ENCODE measurements around the gene EFNA5.
A peak's percentile ranks its signal among the peaks of the same experiment; 100 is the strongest.
"Not testable (repeated sequence)": the region's sequence is repeated elsewhere in the genome, so short reads cannot be mapped to it uniquely, and the experiment has no call there.

EFNA5 gene

DNA sequence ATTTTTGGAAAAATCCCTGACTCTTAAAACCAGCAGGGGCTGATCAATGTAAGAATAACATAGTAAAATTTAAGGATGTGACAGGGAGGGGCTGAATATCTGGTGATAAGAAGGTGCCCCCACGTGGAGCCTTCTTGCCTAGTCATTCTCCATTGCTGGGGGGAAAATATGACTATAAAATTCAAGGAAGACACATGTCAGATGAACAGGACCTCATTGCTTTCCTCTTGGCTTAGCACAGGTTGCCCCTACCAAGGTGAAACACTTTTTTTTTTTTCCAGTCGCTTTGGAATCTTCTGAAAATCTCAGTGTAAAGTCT, 310.9 kb downstream of the EFNA5 start:
- DNase-seq (ENCODE audit: insufficient read length, low spot score) (no peak), FAIRE-seq (no peak)

DNA sequence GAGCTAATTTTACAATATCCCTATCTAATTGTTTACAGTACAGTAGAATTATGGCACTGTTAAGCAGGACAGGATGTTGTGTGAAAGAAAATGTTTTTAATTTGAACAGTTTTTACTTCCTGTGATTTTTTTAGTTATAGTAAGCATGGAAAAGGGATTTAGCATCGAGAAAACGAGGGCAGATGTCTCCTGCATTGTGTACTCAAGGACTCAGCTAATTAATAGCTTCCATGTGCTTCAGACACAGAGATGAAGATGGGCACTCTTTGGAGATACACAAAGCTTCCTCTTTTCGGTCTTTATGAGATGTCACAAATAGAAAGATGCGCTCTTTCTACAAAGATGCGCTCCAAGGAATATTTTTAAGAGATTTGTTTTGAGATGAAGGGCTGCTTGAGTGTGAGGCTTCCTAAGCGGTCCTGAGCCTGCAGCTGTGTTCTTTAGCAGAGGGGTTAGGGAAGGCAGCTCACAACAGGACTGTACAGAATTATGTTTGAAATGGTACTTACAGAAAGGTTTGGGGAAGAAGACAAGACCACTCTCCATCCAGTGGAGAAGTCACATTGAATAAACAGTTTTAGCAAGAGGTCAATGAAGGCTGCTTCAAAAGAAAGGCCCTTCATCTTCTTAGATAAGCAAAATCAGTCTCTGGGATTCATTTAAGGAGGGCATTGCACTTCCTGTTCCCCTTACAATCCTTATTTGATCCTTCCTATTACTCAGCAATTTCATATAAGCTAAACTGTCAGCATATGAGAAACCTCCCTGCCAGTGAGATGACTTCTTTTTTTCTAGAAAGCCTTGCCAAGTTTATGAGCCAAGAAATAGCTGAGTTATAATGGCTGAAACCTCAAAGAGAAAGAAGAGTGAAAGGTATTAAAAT, 311.5 kb downstream of the EFNA5 start:
- no peak for FAIRE-seq

DNA sequence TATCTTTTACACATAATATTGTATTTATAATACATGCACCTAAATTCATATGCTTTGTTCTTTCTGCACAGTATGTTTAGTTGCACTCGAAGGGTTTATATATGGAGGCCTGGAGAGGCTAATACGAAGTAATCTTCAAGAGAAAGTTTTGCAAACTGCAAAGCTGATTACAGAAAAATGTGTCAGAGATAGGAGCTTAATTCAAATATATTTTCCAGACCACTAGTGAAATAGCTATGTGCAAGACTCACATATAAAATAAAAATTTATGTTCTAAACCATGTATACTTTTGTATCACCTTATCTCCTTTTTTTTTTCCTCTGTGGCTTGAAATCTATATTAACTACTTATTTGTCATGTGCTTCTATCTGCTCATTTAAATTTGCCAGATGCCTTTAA, 313.8 kb downstream of the EFNA5 start:
- no peak for FAIRE-seq
- DNase-seq (ENCODE audit: insufficient read length, low spot score): no peak

More for the DNA sequence above, 311.5 kb downstream of the EFNA5 start:
- DNase-seq (ENCODE audit: insufficient read length, low spot score): no peak

DNA sequence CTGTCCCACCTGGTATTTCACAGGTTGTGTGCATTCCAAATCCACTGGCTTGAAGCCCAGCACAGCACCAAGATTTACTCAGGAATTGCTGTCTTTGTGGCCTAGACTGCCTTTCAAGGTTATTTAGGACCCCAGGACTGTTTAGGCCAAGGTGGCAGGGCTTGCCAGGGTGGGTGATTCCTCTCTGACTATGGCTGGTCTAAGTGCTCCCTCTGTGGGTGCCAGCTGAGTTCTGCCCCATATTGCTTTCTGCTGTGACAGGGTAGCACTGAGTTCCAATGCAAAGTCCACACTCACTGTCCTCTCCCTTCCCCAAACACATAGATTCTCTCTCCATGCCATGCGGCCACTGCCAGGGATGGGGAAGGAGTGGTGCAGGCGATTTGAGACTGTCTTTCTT, 318.2 kb downstream of the EFNA5 start:
- FAIRE-seq: no peak
- DNase-seq (ENCODE audit: insufficient read length, low spot score): no peak

DNA sequence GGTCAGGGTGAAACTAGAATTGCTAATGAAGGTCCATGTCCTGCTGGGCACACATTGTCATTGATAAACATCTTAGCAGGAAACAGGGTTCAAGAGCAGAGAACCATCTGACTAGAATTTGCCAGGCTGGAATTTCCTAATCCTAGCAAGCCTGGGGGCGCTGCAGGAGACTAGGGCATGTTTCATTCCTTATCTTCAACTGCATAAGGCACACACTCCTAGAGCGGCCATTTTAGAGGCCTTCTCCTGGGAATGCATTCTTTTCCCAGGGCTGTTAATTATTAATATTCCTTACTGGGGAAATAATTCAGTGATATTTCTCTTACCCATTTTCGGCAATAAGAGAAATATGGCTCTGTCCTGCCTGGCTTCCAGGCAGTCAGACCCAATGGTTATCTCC, 324.2 kb downstream of the EFNA5 start:
- DNase-seq (ENCODE audit: insufficient read length, low spot score); FAIRE-seq: not testable (repeated sequence)

DNA sequence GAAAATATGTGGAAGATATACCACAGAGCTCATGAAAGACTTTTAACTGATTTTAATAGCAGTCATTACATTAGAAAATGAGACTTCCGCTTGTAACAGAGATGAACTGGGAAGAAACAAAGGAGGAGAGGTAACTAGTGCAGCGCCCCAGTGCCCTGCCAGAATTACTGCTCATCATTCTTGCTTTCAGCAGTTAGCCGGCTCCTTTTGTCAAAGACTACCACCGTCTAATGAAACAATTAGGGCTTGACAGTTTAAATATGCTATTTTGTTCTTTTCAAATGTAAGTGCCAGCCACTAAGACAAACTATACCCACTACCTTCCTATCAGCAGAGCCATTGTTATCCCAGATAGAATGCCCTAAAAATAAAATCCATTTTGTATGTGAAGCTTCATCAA, 328.4 kb downstream of the EFNA5 start:
- FAIRE-seq: no peak
- no peak for DNase-seq (ENCODE audit: insufficient read length, low spot score)

DNA sequence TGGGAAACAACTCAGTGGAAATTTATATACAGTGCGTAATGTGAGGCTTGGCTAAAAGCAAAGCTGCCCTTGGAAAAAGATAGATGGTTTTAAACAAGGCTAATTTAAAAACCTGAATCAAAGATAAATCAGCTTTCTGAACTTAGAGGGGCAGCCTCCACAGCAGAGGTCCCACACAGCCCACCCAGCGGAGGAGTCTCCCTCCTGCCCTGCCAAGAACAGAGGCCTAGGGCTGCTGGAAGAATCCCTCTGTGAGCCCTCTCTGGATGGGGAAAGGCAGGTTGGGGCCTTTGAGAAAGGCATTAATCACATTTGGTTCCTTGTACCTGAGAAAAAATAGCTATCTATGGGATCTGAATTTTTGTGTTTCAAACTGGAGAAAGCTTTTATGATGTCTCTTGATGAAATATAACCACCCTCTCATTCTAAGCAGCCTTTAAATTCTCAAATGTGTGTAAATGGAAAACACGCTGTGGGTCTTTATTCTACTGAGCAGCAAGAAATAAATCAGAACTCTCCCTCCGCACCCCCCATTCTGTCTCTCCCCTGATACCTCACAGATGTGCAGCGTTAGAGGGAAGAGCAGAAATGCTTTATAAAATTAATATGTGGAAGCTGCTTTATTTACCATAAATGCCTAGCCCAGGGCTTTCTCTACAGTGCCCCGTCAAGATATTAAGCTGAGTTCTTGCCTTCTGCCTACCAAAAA, 329.2 kb downstream of the EFNA5 start:
- DNase-seq (ENCODE audit: insufficient read length, low spot score): no peak

DNA sequence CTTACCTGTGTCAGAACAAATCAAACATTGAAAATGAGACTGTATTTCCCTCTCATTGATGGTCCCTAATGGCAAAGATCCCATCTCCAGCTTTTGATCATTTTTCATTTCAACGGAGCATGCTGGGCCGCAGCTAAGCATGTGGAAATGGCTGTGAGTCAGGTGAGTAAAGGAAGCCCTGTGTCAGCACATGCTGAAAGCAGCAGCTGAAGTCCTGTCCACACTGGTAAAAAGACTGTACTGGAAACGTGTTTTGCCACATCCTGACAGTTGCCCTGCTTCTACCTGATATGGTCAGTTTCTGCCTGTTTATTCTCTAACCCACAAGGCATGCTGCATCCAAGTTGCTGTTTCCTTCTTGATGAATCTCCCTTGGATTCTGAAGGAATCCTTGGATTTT, 330.1 kb downstream of the EFNA5 start:
- DNase-seq (ENCODE audit: insufficient read length, low spot score) (no peak), FAIRE-seq (no peak)

More for the DNA sequence above, 329.2 kb downstream of the EFNA5 start:
- FAIRE-seq: no peak

DNA sequence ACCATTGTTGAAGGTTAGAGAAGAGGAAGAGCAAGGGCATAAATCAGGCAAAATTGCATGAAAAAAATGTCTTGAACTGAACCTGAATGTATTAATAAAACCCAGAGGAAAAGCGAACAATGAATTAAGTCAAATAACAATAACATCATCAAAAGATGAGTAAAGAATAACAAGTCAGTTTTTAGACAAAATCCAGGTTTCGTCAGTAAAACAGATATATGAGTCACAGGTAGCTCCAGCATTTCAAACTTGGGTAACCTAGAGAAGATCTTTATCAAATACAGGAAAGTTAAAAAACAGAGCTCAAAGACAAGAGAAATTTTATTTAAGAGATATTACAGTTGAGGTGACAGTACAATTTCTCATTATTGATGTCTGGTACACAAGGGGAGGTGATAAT, 332.4 kb downstream of the EFNA5 start:
- FAIRE-seq (peak; percentile 68), DNase-seq (ENCODE audit: insufficient read length, low spot score) (no peak)

DNA sequence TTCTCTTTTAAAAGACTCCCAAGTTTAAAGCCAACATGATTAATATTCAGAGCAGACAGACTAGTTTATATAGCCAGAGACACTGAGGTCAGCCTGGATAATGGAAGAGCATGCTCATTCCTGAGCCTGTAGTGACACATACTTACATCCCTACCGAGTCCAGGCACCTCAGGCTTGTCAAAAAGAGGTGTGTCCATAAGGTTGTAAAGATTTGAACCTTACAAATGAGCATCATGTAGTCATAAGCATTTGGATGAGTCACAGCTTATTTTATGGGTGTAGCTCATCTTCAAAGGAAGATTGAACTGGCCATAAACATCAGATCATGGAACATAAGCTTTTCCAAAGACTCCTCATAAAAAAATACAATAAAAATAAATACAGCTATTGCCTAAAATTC, 333.5 kb downstream of the EFNA5 start:
- FAIRE-seq (peak; percentile 8), DNase-seq (ENCODE audit: insufficient read length, low spot score) (no peak)

DNA sequence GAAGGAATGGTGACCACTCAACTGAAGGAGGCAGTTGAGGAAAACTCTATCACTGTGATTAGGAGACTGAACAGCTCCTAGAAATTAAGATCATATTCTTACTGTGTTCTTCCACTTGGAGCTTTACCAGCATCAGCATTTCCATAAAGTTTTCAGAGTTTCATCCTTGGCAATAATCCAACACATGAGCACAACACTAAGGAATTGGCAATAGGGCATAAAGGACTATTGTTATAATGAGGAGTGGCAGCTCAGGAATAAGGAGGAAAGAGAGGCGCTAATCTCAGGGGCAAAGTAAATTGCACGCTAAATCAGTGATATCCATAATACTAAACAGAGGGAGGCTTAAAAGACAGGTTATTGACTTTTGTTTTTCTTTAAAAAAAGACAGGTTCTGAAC, 338.9 kb downstream of the EFNA5 start:
- FAIRE-seq: no peak

DNA sequence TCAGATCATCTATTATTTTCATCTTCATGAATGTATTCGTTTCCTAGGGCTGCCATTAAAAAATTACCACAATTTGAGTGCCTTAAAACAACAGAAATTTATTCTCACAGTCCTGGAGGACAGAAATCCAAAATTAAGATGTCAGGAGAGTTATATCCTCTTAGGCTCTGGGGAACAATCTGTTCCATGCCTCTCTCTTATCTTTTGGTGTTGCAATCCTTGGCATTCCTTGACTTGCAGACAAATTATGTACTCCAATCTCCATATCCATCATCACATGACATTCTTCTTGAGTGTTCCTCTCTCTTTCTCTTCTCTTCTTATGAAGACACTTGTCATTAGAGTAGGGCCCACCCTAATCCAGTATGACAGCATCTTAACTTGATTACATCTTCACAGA, 339.4 kb downstream of the EFNA5 start:
- FAIRE-seq (no peak), DNase-seq (ENCODE audit: insufficient read length, low spot score) (no peak)

More for the DNA sequence above, 338.9 kb downstream of the EFNA5 start:
- no peak for DNase-seq (ENCODE audit: insufficient read length, low spot score)

DNA sequence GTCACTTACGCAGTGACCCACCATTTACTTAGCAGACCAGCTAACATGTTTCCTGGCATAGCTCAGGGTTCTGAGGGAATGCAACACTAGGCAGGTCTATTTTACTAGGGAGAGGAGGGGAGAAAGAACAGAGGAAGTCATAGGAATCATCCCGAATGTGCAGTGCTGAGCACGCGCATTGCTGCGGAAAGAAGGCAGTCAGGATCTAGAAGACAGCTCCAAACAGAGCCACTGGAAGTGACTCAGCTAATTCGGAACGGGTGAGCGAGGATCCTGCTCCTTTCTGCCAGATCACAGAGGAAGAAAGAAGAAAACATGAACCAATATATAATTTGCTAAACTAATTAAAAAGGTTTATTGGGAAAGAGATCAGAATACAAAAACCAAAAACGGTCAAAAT, 339.8 kb downstream of the EFNA5 start:
- DNase-seq (ENCODE audit: insufficient read length, low spot score): no peak
- FAIRE-seq: no peak

DNA sequence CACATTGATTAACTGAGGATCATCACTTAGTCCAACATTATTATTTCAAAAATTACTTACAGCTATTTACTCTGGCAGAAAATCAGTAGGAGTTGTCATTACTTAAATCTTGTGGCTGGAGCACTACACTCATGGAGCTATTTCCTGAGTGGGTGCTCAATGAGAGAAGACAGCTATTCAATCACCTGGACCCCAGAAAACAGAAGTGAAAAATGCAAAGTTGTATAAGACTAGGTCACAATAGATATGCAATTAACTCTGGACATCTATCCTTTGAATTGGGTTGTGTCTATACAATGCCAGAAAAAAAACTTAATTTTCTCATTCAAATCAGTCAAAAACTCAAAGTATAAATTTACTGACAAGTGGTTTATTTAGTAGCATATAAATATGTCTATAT, 340.9 kb downstream of the EFNA5 start:
- DNase-seq (ENCODE audit: insufficient read length, low spot score) (no peak), FAIRE-seq (peak; percentile 14)

Data from GM19239 (cell line).